Measurements from ENCODE around the gene CMC1. TPM values are rescaled to one million over a fixed set of nuclear protein-coding genes. Genes with fewer than 3 reads are reported as not detected.

CMC1 gene
- total RNA-seq, 1 donor from 2014 or later = 15.9 TPM

DNA sequence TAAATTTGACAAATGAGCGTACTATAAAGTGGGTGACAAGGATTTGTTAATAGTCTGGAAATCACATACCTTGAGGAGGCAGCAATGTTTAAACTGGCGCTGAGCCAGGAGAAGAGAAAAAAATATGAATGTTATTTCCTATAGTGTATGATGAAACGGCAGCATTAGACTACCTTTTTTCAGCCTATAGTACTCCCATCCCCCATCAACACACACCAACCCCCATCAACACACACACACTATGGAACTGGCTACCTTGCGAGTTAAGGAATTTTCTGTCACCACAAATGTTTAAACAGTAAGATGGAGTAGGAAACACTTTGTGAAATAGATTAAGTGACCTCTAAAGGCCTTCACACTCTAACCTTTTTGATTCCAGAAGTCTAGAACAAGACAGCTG is 60.3 kb downstream of the CMC1 start:
- no peak for DNase-seq (ENCODE audit: low spot score in 2 of 2, unreplicated experiment in 2 of 2)
- peaks cover 4% of the 10 kb centered on the region for H3K4me1 Mint-ChIP-seq
- H3K4me3 Mint-ChIP-seq = no peak overlapping the region

DNA sequence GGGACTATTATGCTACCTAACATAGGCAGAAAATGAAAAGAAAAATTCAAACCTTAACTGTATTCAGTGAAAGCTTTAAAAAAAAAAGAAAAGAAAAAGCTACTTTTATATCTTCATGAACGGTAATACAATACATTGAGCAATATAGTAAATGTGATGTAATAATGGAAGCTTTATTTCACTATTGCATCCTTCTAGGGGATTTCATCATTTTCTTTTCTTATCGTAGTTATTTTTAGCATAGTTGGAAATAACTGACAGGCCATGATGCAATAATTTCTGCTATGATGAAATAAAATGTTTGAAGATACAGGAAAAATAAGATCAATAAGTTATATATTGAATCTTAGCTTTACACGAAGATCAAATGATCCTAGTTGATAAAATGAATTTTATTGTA is 66.8 kb downstream of the CMC1 start:
- Mint-ChIP-seq H3K9me3 (peaks cover 14% of the 10 kb centered on the region), H3K4me3 (no peak overlapping the region), H3K27ac (no peak overlapping the region), H3K36me3 (peaks cover 6% of the 10 kb centered on the region), H3K4me1 (no peaks in the 10 kb centered on the region), H3K27me3 (ENCODE audit: low read depth) (no peaks in the 10 kb centered on the region)
- no peak for DNase-seq (ENCODE audit: low spot score in 2 of 2, unreplicated experiment in 2 of 2)
- TF ChIP-seq, protein P1, sequence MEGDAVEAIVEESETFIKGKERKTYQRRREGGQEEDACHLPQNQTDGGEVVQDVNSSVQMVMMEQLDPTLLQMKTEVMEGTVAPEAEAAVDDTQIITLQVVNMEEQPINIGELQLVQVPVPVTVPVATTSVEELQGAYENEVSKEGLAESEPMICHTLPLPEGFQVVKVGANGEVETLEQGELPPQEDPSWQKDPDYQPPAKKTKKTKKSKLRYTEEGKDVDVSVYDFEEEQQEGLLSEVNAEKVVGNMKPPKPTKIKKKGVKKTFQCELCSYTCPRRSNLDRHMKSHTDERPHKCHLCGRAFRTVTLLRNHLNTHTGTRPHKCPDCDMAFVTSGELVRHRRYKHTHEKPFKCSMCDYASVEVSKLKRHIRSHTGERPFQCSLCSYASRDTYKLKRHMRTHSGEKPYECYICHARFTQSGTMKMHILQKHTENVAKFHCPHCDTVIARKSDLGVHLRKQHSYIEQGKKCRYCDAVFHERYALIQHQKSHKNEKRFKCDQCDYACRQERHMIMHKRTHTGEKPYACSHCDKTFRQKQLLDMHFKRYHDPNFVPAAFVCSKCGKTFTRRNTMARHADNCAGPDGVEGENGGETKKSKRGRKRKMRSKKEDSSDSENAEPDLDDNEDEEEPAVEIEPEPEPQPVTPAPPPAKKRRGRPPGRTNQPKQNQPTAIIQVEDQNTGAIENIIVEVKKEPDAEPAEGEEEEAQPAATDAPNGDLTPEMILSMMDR (IDR thresholded peaks at IDR 0.05; ENCODE audit: unreplicated experiment) = no peak

More for the DNA sequence above, 60.3 kb downstream of the CMC1 start:
- TF ChIP-seq, protein P1 (IDR thresholded peaks at IDR 0.05; ENCODE audit: unreplicated experiment) = no peak
- Mint-ChIP-seq H3K27ac (no peak overlapping the region), H3K9me3 (peaks cover 14% of the 10 kb centered on the region), H3K27me3 (ENCODE audit: low read depth) (no peaks in the 10 kb centered on the region), H3K36me3 (peaks cover 6% of the 10 kb centered on the region)

DNA sequence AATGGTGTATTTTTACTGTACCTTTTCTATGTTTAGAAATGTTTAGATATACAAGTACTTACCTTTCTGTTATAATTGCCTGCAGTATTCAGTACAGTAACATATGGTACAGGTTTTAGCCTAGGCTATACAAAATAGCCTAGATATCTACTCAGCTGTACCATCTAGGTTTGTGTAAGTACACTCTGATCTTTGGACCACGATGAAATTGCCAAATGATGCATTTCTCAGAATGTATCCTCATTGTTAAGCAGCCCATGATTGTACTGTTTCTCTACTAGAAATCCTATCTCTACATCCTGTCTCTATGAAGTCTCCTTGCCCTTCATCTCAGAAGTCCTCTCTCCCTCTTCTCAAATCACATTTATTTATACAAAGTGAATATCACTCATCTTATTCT is 74.3 kb downstream of the CMC1 start:
- TF ChIP-seq, protein P1 (IDR thresholded peaks at IDR 0.05; ENCODE audit: unreplicated experiment) = no peak
- Mint-ChIP-seq H3K27ac (no peak overlapping the region), H3K9me3 (no peaks in the 10 kb centered on the region), H3K4me1 (no peaks in the 10 kb centered on the region), H3K27me3 (ENCODE audit: low read depth) (no peaks in the 10 kb centered on the region), H3K36me3 (no peaks in the 10 kb centered on the region), H3K4me3 (no peak overlapping the region)
- DNase-seq (ENCODE audit: low spot score in 2 of 2, unreplicated experiment in 2 of 2) = no peak

DNA sequence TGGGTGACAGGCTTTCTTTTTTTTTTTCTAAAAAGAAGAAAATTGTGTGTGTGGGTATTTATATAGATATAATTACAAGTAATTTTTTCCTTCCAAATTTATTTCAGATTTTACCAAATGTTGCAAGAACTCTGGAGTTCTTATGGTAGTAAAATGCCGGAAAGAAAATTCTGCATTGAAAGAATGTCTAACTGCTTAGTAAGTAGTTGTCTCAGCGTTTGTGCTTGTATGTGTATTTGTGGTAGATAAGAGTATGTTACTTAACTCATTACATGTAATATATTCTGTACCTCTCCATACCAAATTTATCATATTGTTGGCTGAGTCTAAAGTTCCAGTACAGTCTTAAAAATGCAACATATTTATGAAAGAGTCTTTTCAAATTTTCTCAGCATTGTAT is 74.8 kb downstream of the CMC1 start:
- TF ChIP-seq, protein P1 (IDR thresholded peaks at IDR 0.05; ENCODE audit: unreplicated experiment) = no peak
- Mint-ChIP-seq H3K4me1 (no peaks in the 10 kb centered on the region), H3K9me3 (no peaks in the 10 kb centered on the region), H3K27me3 (ENCODE audit: low read depth) (no peaks in the 10 kb centered on the region), H3K27ac (no peak overlapping the region), H3K4me3 (no peak overlapping the region), H3K36me3 (no peaks in the 10 kb centered on the region)
- DNase-seq (ENCODE audit: low spot score in 2 of 2, unreplicated experiment in 2 of 2) = no peak

DNA sequence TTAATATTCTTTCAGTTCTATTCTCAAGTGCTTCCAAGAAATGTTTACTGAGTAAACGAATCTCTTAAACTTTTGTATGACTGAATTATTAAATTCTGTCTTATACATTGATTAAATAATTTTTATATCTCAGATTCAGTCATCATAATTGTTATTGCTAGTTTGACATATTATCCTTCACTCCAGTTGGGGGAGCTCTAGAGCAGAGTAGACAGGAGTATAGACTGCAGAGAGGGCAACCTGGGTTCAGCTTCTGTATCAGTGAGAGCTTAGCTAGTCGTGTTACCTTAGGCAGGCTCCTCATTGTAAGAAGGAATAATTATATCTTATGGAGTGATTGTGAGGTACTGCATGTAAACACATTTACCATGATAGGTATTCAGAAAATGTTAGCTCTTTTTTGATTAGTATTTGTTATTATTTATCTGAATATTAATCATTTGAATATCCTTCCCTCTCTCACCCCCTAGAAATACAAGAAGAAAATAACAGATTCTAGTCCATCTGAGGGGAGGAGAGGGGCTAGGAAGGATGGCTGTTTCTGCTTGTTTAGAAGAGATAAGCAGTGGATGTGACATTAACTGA is 76.1 kb downstream of the CMC1 start:
- Mint-ChIP-seq H3K27me3 (ENCODE audit: low read depth) (no peaks in the 10 kb centered on the region), H3K4me3 (no peak overlapping the region), H3K36me3 (no peaks in the 10 kb centered on the region), H3K27ac (no peak overlapping the region), H3K4me1 (no peaks in the 10 kb centered on the region), H3K9me3 (no peaks in the 10 kb centered on the region)
- DNase-seq (ENCODE audit: low spot score in 2 of 2, unreplicated experiment in 2 of 2) = no peak
- TF ChIP-seq, protein P1 (IDR thresholded peaks at IDR 0.05; ENCODE audit: unreplicated experiment) = no peak

DNA sequence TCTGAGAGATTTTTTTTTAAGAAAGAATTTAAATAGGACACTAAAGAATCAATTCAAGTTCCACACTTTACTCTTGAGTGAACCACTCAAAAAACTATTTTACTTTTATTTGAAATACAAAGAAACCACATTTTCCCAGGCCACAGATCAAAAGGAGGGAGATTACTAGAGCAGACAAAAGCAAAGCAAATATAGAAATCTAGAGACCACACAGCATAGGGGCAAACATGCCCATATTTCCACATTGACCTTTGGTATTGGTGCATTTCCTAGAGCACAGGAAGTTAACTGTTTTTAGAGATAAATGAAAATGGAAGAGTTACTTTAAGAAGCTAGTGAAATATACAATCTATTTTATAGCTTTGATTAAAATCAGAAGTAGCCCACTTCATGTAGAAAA is 79.6 kb downstream of the CMC1 start:
- TF ChIP-seq, protein P1 (IDR thresholded peaks at IDR 0.05; ENCODE audit: unreplicated experiment) = no peak
- peaks cover 4% of the 10 kb centered on the region for H3K36me3 Mint-ChIP-seq
- H3K9me3 Mint-ChIP-seq = no peaks in the 10 kb centered on the region
- no peak overlapping the region for H3K4me3 Mint-ChIP-seq
- H3K4me1 Mint-ChIP-seq = no peaks in the 10 kb centered on the region
- H3K27ac Mint-ChIP-seq = no peak overlapping the region
- H3K27me3 Mint-ChIP-seq (ENCODE audit: low read depth) = no peaks in the 10 kb centered on the region
- DNase-seq (ENCODE audit: low spot score in 2 of 2, unreplicated experiment in 2 of 2) = no peak

All from mesothelial cell of epicardium (in vitro differentiated cells).